H1 (cell line): Measurements from ENCODE around the gene IGSF9. TPM values are rescaled to one million over a fixed set of nuclear protein-coding genes. Genes with fewer than 3 reads are reported as not detected.

Source experiments
- CTCF ChIA-PET: fragments of 300-600 bp; sonication (Branson Sonifier 250); formaldehyde crosslinking; loops from one replicate; lab custom pipeline; 2021; ENCODE audit not compliant: partially characterized antibody; lab: Charles Lee
- POLR2A ChIA-PET: fragments of 300-600 bp; sonication (Branson Sonifier 250); formaldehyde crosslinking; loops from one replicate; lab custom pipeline; 2021; ENCODE audit warnings: inconsistent platforms; ENCODE audit not compliant: partially characterized antibody; lab: Charles Lee
- DNase-seq, 2 experiments: peaks; one replicate each; pipeline versions ENCODE4 v3.0.0 to v3.0.0-alpha.2; 2010 to 2022; ENCODE audit warnings: low spot score in 2 of 2, low read depth in 1 of 2, mixed read lengths in 1 of 2
- FAIRE-seq: peaks from 2 replicates; lab custom pipeline; 2011; peaks lifted over from hg19 to GRCh38; lab: Jason Lieb, UNC
- H2AFZ ChIP-seq: 2 replicates; pipeline ENCODE4 v1.8.1; 2012; ENCODE audit warnings: low read length, inconsistent platforms
- H2AK5ac ChIP-seq: 2 replicates; pipeline ENCODE4 v1.6.1; 2013; ENCODE audit warnings: low read depth, low read length
- H2BK120ac ChIP-seq: replicated peaks from 2 replicates; pipeline ENCODE3; 2013; ENCODE audit warnings: low read depth, low read length, inconsistent platforms
- H2BK12ac ChIP-seq: 2 replicates; pipeline ENCODE4 v1.6.1; 2013; ENCODE audit warnings: low read depth, low read length
- H2BK15ac ChIP-seq: 2 replicates; pipeline ENCODE4 v1.6.1; 2013; ENCODE audit warnings: low read length
- H2BK20ac ChIP-seq: 2 replicates; pipeline ENCODE4 v1.6.1; 2013; ENCODE audit warnings: low read length
- H2BK5ac ChIP-seq: 2 replicates; pipeline ENCODE4 v1.6.1; 2013; ENCODE audit warnings: low read depth, low read length
- H3K14ac ChIP-seq: 2 replicates; pipeline ENCODE4 v1.6.1; 2013; ENCODE audit warnings: inconsistent platforms; ENCODE audit not compliant: insufficient read length
- H3K18ac ChIP-seq: 2 replicates; pipeline ENCODE4 v1.6.1; 2013; ENCODE audit warnings: low read length; ENCODE audit errors: extremely low read depth
- H3K23ac ChIP-seq: 2 replicates; pipeline ENCODE4 v1.6.1; 2013; ENCODE audit warnings: inconsistent platforms; ENCODE audit not compliant: insufficient read length
- H3K23me2 ChIP-seq: 2 replicates; pipeline ENCODE4 v1.6.1; 2013; ENCODE audit warnings: low read depth, low read length
- H3K27ac ChIP-seq: 2 replicates; pipeline ENCODE4 v1.6.1; 2011; ENCODE audit warnings: low read depth, low read length, inconsistent platforms
- H3K27me3 ChIP-seq, 4 experiments: replicated peaks in 1 of 4; 1 replicate in 1 of 4; 2 replicates in 3 of 4; pipeline versions ENCODE4 v1.6.1 to v1.8.1; 2011 to 2013; ENCODE audit warnings: low read length in 3 of 4, mild to moderate bottlenecking in 3 of 4, inconsistent platforms in 2 of 4, mixed read lengths in 2 of 4, moderate library complexity in 1 of 4; ENCODE audit not compliant: control insufficient read depth in 3 of 4, insufficient read depth in 3 of 4; ENCODE audit errors: extremely low read depth in 1 of 4
- H3K36me3 ChIP-seq, 4 experiments: 2 replicates each; pipeline versions ENCODE4 v1.6.1 to v1.8.1; 2011 to 2013; ENCODE audit warnings: mild to moderate bottlenecking in 4 of 4, low read length in 3 of 4, moderate library complexity in 2 of 4, control low read depth in 1 of 4, inconsistent platforms in 1 of 4; ENCODE audit not compliant: insufficient read depth in 4 of 4, control insufficient read depth in 2 of 4
- H3K4ac ChIP-seq: replicated peaks from 2 replicates; pipeline ENCODE3; 2013; ENCODE audit warnings: low read length, low read depth, mixed read lengths, inconsistent platforms; ENCODE audit not compliant: insufficient read length
- H3K4me1 ChIP-seq, 4 experiments: replicated peaks in 1 of 4; 1 replicate in 1 of 4; 2 replicates in 3 of 4; pipeline versions ENCODE4 v1.6.1 to v1.8.1; 2011 to 2013; ENCODE audit warnings: low read length in 3 of 4, inconsistent platforms in 2 of 4, mixed read lengths in 1 of 4; ENCODE audit not compliant: insufficient read depth in 4 of 4, control insufficient read depth in 3 of 4
- H3K4me2 ChIP-seq, 2 experiments: 2 replicates each; pipeline versions ENCODE4 v1.6.1 to v1.8.1; 2011 to 2013; ENCODE audit warnings: low read depth in 2 of 2, low read length in 2 of 2, control low read depth in 1 of 2, inconsistent platforms in 1 of 2, mild to moderate bottlenecking in 1 of 2; ENCODE audit not compliant: insufficient read depth in 1 of 2
- H3K4me3 ChIP-seq, 4 experiments: fragments of 200-600, 300-600 bp in 1 of 4; sonication (generic), shearing (Covaris generic), sonication (Bioruptor Twin) in 1 of 4; 2 replicates each; pipeline versions ENCODE4 v1.5.1 to v1.8.1; 2011 to 2016; ENCODE audit warnings: low read length in 4 of 4, low read depth in 3 of 4, control low read depth in 2 of 4, inconsistent platforms in 2 of 4, mild to moderate bottlenecking in 2 of 4, mixed read lengths in 1 of 4, moderate library complexity in 1 of 4; ENCODE audit not compliant: insufficient read depth in 2 of 4; ENCODE audit errors: extremely low read depth in 1 of 4
- H3K56ac ChIP-seq: replicated peaks from 2 replicates; pipeline ENCODE3; 2013; ENCODE audit warnings: low read depth, mild to moderate bottlenecking, mixed read lengths, low read length, inconsistent platforms; ENCODE audit not compliant: insufficient read length
- H3K79me1 ChIP-seq: 2 replicates; pipeline ENCODE4 v1.6.1; 2013; ENCODE audit warnings: low read depth, low read length, control low read depth
- H3K79me2 ChIP-seq, 2 experiments: 2 replicates each; pipeline versions ENCODE4 v1.6.1 to v1.8.1; 2012 to 2013; ENCODE audit warnings: low read length in 2 of 2, mild to moderate bottlenecking in 2 of 2, inconsistent platforms in 1 of 2; ENCODE audit not compliant: insufficient read depth in 2 of 2, control insufficient read depth in 1 of 2
- H3K9ac ChIP-seq, 4 experiments: replicated peaks in 1 of 4; 1 replicate in 1 of 4; 2 replicates in 3 of 4; pipeline versions ENCODE4 v1.6.1 to v1.8.1; 2011 to 2013; ENCODE audit warnings: low read depth in 3 of 4, low read length in 3 of 4, control low read depth in 2 of 4, mild to moderate bottlenecking in 2 of 4, moderate library complexity in 2 of 4, inconsistent platforms in 1 of 4; ENCODE audit errors: extremely low read depth in 1 of 4
- H3K9me3 ChIP-seq, 2 experiments: 2 replicates each; pipeline versions ENCODE4 v1.6.1 to v1.8.1; 2012 to 2013; ENCODE audit warnings: mild to moderate bottlenecking in 2 of 2, moderate library complexity in 2 of 2, control low read depth in 1 of 2, inconsistent platforms in 1 of 2, low read depth in 1 of 2, low read length in 1 of 2, mixed read lengths in 1 of 2; ENCODE audit not compliant: insufficient read depth in 2 of 2
- H4K20me1 ChIP-seq, 2 experiments: replicated peaks in 1 of 2; 2 replicates each; pipeline versions ENCODE3 to v1.8.1; 2011 to 2013; ENCODE audit warnings: inconsistent platforms in 2 of 2, low read length in 2 of 2, mild to moderate bottlenecking in 1 of 2; ENCODE audit not compliant: insufficient read depth in 2 of 2, control insufficient read depth in 1 of 2
- H4K5ac ChIP-seq: 2 replicates; pipeline ENCODE4 v1.6.1; 2013; ENCODE audit warnings: low read length, low read depth, mixed read lengths, inconsistent platforms; ENCODE audit not compliant: insufficient read length
- H4K8ac ChIP-seq: 2 replicates; pipeline ENCODE4 v1.8.0; 2013; ENCODE audit warnings: mild to moderate bottlenecking, moderate library complexity, low read length, inconsistent platforms; ENCODE audit not compliant: insufficient read depth; ENCODE audit errors: extremely low read depth
- H4K91ac ChIP-seq: replicated peaks from 2 replicates; pipeline ENCODE3; 2013; ENCODE audit warnings: low read length, mixed read lengths, inconsistent platforms; ENCODE audit not compliant: insufficient read length
- SIX5 ChIP-seq: IDR thresholded peaks from 2 replicates; pipeline ENCODE4 v1.6.1; 2011; ENCODE audit warnings: mild to moderate bottlenecking, low read depth, low read length
- WGBS, 2 experiments: shearing (Covaris generic) in 1 of 2; methylation state at CpG; one replicate each; pipeline versions ENCODE4 v1.1.6 to v1.1.7; 2013 to 2015; ENCODE audit warnings: low lambda C conversion rate in 2 of 2, mixed read lengths in 2 of 2, inconsistent platforms in 1 of 2, low coverage in 1 of 2, missing lambda C conversion rate in 1 of 2; ENCODE audit not compliant: insufficient replicate concordance in 2 of 2, insufficient coverage in 1 of 2, insufficient read length in 1 of 2; ENCODE audit errors: extremely low coverage in 1 of 2, missing lambda C conversion rate in 1 of 2; 5-methylcytosine and 5-hydroxymethylcytosine counted together
- polyA plus RNA-seq, 7 experiments: library from polyadenylated mRNA; depleted of rRNA in 3 of 7; stranded (reverse) in 5 of 7; unstranded in 2 of 7; fragments of >200 nt in 5 of 7; fragments of 200-250 nt in 2 of 7; gene quantifications; 1 replicate in 5 of 7; 2 replicates in 1 of 7; 4 replicates in 1 of 7; pipeline versions ENCODE4 v1.2.1 to v1.2.3, GENCODE V29; 2011 to 2013; ENCODE audit warnings: missing spikeins in 2 of 7, mixed read lengths in 2 of 7
- total RNA-seq: library from RNA; stranded (reverse); fragmentation: NEBNext Ultra II Directional; extraction: Animal tissue kit (Norgen Biotek cat#: 25700); gene quantifications from 2 replicates; pipeline ENCODE4 v1.2.1, GENCODE V29; 2021

IGSF9 gene
- total and polyA plus RNA-seq, 2 of the 8 experiments (the other 6 are each of a cell fraction or from before 2014, with no cell fraction given) = 10.9 to 28.1 TPM

GRCh38 chr1:159970932-159971342 lies 25.5 kb upstream of the IGSF9 start:
- Histone ChIP-seq H4K5ac (no peak overlapping the region), H3K18ac (no peak overlapping the region), H2BK5ac (no peak overlapping the region), H3K14ac (no peak overlapping the region), H3K79me1 (no peaks in the 10 kb centered on the region; the same call in 1 of the 2 replicates), H2AFZ (no peak overlapping the region), H2BK20ac (no peak overlapping the region), H3K23me2 (no peaks in the 10 kb centered on the region), H3K4me3 (no peak overlapping the region), H4K8ac (no peak overlapping the region), H3K56ac (no peak overlapping the region), H3K27me3 (peaks cover 0 to 3% (median 0%) of the 10 kb centered on the region in 4 experiments; a peak in 1 of 7 replicates), H3K9me3 (no peaks in the 10 kb centered on the region), H2AK5ac (no peak overlapping the region), H2BK12ac (no peak overlapping the region), H3K4me1 (no peaks in the 10 kb centered on the region), H3K4ac (no peak overlapping the region), H3K36me3 (no peaks in the 10 kb centered on the region), H2BK120ac (no peak overlapping the region), H3K4me2 (no peak overlapping the region), H3K79me2 (no peaks in the 10 kb centered on the region), H2BK15ac (no peak overlapping the region), H3K9ac (no peak overlapping the region), H3K27ac (no peak overlapping the region), H4K20me1 (no peaks in the 10 kb centered on the region), H4K91ac (no peak overlapping the region), H3K23ac (no peak overlapping the region)
- ChIA-PET POLR2A (no interaction called here), CTCF (interaction anchor here (1.2 to 6.6 kb wide), 6 partner anchors 8 to 106 kb away, joined by 3 to 60 read pairs (median 4); no protein-coding TSS in a partner anchor)
- FAIRE-seq (no peak), DNase-seq (no peak)
- WGBS, 2 experiments = 92% methylated on average over 9 of the region's 9 CpGs; no CpG with 5 or more reads in 1 of the 2 experiments
- TF ChIP-seq SIX5 = no peak
